Measurements from ENCODE around the gene ERMARD. TPM values are rescaled to one million over a fixed set of nuclear protein-coding genes. Genes with fewer than 3 reads are reported as not detected.

ERMARD gene
- total RNA-seq, 1 donor from 2014 or later = 26.3 TPM

DNA sequence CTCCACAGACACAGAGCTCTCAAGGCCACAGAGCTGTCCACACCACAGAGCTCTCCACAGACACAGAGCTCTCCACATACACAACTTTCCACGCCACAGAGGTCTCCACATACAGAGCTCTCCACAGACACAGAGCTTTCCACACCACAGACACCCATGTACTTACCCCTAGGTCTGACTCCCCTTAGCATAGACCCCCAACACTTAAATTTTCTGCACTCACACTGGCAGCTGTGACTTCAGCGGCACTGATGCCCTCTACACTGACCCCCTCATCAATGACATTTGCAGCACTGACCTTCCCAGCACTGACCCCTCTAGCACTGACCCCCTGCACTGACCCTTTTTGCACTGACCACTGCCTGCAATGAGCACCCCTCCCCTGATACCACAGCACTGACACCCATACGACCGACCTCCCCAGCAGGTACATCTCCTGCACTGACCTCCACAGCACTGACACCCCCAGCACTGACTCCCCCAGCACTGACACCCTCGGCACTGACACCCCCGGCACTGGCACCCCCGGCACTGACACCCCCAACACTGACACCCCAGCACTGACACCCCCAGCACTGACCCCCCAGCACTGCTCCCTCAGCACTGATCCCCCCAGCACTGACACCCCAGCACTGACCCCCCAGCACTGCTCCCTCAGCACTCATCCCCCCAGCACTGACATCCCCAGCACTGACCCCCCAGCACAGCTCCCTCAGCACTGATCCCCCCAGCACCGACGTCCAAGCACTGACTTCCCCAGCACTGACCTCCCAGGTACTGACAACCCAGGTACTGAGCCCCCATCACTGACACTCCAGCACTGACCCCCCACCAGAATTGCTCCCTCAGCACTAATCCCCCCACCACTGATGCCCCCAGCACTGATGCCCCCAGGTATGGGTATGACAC lies 56.5 kb downstream of the ERMARD start:
- no peak overlapping the region for H3K27ac Mint-ChIP-seq (ENCODE audit: unreplicated experiment)
- no peak for DNase-seq (ENCODE audit: low read depth, low spot score)
- H3K36me3 Mint-ChIP-seq (ENCODE audit: low read depth) = no peaks in the 10 kb centered on the region
- TF ChIP-seq, protein P1, sequence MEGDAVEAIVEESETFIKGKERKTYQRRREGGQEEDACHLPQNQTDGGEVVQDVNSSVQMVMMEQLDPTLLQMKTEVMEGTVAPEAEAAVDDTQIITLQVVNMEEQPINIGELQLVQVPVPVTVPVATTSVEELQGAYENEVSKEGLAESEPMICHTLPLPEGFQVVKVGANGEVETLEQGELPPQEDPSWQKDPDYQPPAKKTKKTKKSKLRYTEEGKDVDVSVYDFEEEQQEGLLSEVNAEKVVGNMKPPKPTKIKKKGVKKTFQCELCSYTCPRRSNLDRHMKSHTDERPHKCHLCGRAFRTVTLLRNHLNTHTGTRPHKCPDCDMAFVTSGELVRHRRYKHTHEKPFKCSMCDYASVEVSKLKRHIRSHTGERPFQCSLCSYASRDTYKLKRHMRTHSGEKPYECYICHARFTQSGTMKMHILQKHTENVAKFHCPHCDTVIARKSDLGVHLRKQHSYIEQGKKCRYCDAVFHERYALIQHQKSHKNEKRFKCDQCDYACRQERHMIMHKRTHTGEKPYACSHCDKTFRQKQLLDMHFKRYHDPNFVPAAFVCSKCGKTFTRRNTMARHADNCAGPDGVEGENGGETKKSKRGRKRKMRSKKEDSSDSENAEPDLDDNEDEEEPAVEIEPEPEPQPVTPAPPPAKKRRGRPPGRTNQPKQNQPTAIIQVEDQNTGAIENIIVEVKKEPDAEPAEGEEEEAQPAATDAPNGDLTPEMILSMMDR (conservative IDR thresholded peaks at IDR 0.05) = no peak
- H3K9me3 Mint-ChIP-seq = no peaks in the 10 kb centered on the region
- H3K4me3 Mint-ChIP-seq = no peak overlapping the region
- peaks cover 12% of the 10 kb centered on the region for H3K4me1 Mint-ChIP-seq
- peaks cover 39% of the 10 kb centered on the region for H3K27me3 Mint-ChIP-seq (ENCODE audit: low read depth)

DNA sequence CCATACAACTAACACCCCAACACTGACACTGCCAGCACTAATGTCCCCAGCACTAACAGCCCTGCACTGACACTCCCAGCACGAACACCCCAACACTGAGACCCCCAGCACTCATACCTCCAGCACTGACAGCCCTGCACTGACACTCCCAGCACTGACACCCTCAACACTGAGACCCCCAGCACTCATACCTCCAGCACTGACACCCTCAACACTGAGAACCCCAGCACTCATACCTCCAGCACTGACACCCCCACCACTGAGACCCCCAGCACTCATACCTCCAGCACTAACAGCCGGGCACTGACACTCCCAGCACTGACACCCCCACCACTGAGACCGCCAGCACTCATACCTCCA lies 57.2 kb downstream of the ERMARD start:
- H3K27me3 Mint-ChIP-seq (ENCODE audit: low read depth) = peaks cover 39% of the 10 kb centered on the region
- no peak overlapping the region for H3K27ac Mint-ChIP-seq (ENCODE audit: unreplicated experiment)
- no peak for DNase-seq (ENCODE audit: low read depth, low spot score)
- no peaks in the 10 kb centered on the region for H3K9me3 Mint-ChIP-seq
- peaks cover 12% of the 10 kb centered on the region for H3K4me1 Mint-ChIP-seq
- no peak overlapping the region for H3K4me3 Mint-ChIP-seq
- no peaks in the 10 kb centered on the region for H3K36me3 Mint-ChIP-seq (ENCODE audit: low read depth)
- TF ChIP-seq, protein P1 (conservative IDR thresholded peaks at IDR 0.05) = no peak

DNA sequence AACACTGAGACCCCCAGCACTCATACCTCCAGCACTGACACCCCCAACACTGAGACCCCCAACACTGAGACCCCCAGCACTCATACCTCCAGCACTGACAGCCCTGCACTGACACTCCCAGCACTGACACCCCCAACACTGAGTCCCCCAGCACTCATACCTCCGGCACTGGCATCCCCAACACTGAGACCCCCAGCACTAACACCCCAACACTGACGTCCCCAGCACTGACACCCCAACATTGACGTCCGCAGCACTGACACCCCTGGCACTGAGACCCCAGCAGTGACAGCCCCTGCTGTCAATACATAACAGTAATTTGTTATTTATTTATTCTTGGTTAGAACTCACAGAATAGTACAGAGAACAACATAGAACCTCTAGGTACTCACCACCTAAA lies 58.0 kb downstream of the ERMARD start:
- Mint-ChIP-seq H3K27ac (ENCODE audit: unreplicated experiment) (no peak overlapping the region), H3K4me1 (peaks cover 12% of the 10 kb centered on the region), H3K27me3 (ENCODE audit: low read depth) (peaks cover 31% of the 10 kb centered on the region), H3K4me3 (no peak overlapping the region), H3K9me3 (no peaks in the 10 kb centered on the region), H3K36me3 (ENCODE audit: low read depth) (no peaks in the 10 kb centered on the region)
- no peak for DNase-seq (ENCODE audit: low read depth, low spot score)
- TF ChIP-seq, protein P1 (conservative IDR thresholded peaks at IDR 0.05) = no peak

DNA sequence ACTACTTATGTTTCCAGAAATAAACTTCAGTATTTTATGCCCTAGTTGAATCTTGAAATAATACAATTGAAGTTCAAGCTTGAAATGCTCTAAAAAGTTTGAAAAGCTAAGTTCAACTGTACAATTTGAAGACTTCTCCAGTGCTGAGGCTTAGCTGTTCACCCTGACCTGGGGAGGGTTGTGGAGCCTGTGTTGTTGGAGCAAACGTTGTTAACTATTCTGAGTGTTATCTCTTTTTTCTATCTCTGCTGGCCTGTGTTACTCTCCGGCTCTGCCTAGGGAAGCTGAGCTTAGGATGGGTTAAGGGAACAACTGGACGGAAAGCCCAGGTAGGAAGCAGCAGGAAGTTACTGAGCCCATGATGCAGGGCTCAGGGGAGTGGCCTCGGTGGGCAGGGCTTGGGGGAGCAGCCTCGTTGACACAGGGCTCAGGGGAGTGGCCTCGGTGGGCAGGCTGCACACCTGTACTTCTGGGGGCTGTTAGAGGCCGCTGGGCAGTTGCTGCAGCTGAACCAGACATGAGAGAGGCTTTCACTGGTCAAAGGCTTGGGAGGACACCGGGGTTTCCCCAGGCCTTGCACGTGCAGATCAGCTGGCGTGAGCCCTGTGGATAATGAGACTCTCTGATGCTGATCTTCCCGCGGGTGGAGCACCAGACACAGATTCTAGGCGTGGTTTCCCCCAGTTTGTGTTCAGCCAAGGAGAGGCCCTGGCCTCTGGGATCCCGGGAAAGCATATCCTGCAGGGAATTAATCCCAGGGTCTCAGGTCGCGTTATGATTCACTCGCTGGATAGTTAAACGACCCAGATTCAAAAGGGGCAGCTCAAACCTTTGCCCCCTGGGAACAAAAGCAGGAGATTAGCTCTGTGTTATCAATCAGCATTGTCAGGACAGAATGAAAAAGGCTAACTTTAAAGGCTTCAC lies 58.9 kb downstream of the ERMARD start:
- Mint-ChIP-seq H3K4me3 (no peak overlapping the region), H3K27ac (ENCODE audit: unreplicated experiment) (no peak overlapping the region)

DNA sequence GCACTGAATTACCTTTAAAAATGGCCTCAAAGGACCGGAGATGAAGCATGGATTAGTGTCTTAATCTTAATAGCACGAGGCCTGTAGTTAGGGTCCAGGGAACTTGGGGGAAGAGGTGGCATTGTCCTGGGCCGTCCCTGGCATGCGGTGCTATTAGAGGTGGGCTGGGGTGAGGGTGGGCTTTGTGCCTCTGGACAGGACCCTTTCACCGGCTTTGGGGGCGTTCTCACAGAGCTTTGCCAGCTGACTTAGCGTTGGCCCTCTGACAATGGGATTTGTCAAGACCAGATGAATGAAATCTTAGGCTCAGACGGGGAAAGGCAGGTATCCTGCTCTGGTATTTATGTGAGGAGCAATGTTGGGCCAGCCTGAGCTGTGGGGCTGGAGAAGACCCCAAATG lies 59.6 kb downstream of the ERMARD start:
- Mint-ChIP-seq H3K9me3 (peaks cover 11% of the 10 kb centered on the region), H3K4me1 (peaks cover 12% of the 10 kb centered on the region), H3K4me3 (no peak overlapping the region), H3K27ac (ENCODE audit: unreplicated experiment) (no peak overlapping the region), H3K36me3 (ENCODE audit: low read depth) (peaks cover 7% of the 10 kb centered on the region), H3K27me3 (ENCODE audit: low read depth) (peaks cover 14% of the 10 kb centered on the region)
- TF ChIP-seq, protein P1 (conservative IDR thresholded peaks at IDR 0.05) = no peak
- DNase-seq (ENCODE audit: low read depth, low spot score) = no peak

More for the DNA sequence above, 58.9 kb downstream of the ERMARD start:
- Mint-ChIP-seq H3K36me3 (ENCODE audit: low read depth) (peaks cover 3% of the 10 kb centered on the region), H3K9me3 (peaks cover 4% of the 10 kb centered on the region), H3K27me3 (ENCODE audit: low read depth) (peaks cover 22% of the 10 kb centered on the region), H3K4me1 (peaks cover 12% of the 10 kb centered on the region)
- TF ChIP-seq, protein P1 (conservative IDR thresholded peaks at IDR 0.05) = no peak
- DNase-seq (ENCODE audit: low read depth, low spot score) = no peak
